HG03175 (cell line): ENCODE data around the gene INO80.
"Not testable (repeated sequence)": the region's sequence is repeated elsewhere in the genome, so short reads cannot be mapped to it uniquely, and the experiment has no call there.

Experiments
- ATAC-seq: cut with Tn5 transposase; IDR thresholded peaks from one replicate; pipeline ENCODE4 v1.9.1; 2021; ENCODE audit warnings: mild to moderate bottlenecking, moderate library complexity; ENCODE audit not compliant: unreplicated experiment

Gene INO80

DNA sequence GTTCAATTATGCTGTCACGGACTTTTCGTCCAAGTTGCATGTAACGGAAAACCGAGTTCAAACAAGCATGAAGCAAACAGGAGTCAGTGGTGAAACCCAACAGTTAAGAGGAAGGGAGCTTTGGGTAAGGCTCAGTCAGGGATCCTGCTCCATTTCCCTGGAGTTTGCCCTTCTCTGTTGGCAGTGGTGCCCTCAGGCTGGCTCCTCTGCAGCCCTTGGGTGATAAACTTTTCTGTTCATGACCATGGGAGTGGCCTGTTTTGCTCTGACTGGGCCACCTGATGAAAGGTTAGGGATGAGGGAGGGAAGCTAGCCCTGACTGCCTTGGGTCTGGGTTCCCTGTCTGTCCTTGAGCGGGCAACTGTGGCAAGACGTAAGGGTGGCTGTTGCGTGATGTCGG, 146.7 kb downstream of the INO80 start:
- no peak for ATAC-seq

DNA sequence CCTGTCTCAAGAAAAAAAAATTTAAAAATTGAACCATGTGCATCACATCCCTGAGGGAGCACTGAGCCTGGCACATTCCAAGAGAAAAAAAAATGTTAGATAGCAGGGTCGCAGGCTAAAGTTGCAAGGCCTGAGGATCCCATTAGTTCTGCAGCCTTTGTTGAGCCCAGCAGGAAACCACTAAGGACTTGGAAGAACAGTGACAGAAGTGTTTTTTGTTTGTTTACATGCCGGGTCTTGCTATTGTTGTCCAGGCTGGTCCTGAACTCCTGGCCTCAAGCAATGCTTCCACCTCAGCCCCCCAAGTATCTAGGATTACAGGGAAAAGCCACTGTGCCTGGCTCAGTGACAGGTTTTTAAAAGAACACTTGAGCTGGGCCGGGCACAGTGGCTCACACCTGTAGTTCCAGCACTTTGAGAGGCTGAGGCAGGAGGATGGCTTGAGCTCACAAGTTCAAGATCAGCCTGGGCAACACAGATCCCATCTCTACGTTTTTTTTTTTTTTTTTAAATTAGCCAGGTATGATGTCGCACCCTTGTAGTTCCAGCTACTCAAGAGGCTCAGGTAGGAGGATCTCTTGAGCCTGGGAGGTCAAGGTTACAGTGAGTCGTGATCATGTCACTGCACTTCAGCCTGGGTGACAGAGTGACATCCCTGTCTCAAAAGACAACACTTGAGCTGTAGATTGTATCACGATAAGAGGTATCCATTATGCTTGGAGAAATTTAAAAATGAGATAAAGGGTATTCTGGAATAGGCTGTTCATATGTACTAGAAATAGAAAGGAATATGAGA, 147.6 kb downstream of the INO80 start:
- ATAC-seq = no peak

- no peak for ATAC-seq
Observed at GRCh38 chr15:40964634-40965033, 151.4 kb downstream of the INO80 start.

DNA sequence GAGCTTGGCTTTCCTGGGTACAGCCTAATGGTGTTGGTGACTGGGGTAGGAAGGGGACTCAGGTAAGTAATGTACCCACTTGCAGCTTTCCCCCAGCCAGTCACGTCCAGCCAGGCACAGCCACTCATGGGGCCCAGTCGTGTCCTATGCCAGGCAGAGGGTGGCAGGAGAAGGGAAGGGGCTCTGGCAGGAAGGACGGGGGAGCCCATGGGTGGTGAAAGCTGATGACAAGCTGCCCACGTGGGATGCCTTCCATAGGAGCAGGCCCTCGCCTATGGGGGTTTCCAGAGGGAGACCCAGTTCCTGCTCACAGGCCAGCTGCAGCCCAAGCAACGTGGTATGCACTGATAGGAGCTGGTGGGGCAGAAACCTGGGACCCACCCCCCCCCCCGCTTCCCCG, 152.1 kb downstream of the INO80 start:
- no peak for ATAC-seq

DNA sequence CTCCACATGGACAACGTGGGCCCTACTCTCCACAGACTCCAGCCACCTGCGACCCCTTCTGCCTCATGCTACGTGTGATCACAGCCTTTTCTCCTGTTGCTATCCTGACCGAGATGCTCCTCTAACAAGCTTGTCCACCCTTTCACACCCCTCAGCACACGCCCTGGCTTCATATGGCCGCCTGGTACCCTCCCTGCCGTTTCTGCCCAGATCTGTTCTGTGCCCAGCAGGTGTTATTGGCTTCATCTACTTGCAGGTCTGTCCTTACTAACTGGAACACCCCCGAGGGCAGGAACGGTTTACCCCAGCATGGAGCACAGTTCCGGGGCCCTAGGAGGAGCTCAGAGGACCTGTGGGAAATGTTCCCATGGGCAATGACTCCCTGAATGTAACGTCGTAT, 152.9 kb downstream of the INO80 start:
- no peak for ATAC-seq

DNA sequence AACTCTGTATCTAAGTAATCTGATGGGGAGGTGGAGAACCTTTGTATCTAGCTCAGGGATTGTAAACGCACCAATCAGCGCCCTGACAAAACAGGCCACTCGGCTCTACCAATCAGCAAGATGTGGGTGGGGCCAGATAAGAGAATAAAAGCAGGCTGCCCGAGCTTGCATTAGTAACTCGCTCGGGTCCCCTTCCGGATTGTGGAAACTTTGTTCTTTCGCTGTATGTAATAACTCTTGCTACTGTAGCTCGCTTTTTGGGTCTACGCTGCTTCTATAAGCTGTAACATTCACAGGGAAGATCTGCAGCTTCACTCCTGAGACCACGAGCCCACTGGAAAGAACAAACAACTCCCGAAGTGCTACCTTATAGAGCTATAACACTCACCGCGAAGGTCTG, 153.8 kb downstream of the INO80 start:
- ATAC-seq = not testable (repeated sequence)

GRCh38 chr15:40961740-40962139, 154.3 kb downstream of the INO80 start:
- ATAC-seq = not testable (repeated sequence)

- ATAC-seq = no peak
Observed at GRCh38 chr15:40960925-40961324, 155.2 kb downstream of the INO80 start.

- ATAC-seq = no peak
Observed at GRCh38 chr15:40960151-40960885, 155.8 kb downstream of the INO80 start.

DNA sequence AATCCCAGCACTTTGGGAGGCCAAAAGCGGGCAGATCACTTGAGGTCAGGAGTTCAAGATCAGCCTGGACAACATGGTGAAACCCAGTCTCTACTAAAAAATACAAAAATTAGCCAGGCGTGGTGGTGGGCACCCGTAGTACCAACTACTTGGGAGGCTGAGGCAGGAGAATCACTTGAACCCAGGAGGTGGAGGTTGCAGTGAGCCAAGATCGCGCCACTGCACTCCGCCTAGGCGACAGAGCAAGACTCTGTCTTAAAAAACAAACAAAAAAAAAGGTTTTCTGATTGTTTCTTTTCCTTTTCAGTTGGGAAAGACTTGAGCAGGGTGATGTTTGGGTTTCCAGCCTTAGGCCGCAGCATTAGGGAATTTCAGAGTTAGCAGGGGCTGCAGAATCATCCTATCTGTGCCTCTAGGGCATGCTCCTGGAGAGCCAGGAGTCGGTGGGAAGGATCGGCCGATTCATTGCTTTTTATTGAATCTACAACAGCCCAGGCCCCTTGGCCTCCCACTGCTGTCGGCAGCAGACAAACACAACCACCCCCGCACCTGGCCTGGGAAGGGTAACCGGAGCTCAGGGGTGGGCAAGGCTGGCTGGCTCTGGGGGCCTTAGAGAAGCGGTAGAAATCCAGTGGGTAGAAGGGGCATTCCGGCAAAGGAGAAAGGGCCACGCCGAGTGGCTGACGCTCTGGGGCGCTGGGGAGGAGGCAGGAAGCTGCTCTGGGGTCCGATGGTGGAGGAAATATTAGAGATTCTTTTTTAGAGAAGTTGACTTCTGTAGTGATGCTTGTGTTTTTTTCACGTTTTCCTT, 156.5 kb downstream of the INO80 start:
- no peak for ATAC-seq

- no peak for ATAC-seq
Observed at GRCh38 chr15:40958723-40959122, 157.4 kb downstream of the INO80 start.

- no peak for ATAC-seq
Observed at GRCh38 chr15:40958146-40958545, 157.9 kb downstream of the INO80 start.

DNA sequence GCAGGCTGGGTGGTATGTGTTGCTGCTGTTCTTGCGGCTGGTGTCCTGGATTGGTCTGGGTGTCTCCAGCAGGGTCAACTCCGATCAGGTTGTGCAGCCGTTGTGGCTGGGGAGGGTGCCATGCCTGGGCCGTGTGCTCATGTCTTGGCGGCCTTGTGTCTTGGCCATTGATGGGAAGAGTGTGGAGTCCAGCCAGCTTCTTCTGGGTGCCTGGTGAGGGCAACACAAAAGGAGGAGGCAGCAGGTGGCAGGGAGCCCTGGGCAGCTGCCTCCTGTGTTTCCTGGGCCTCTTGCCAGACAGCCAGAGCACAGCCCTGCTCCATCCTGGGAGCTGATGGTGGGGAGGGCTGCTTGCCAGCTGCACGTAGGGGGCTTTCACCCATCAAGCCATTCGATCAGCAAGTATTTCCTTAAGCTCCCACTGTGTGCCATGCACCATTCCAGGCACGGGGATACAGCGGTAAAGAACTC, 158.5 kb downstream of the INO80 start:
- no peak for ATAC-seq

- no peak for ATAC-seq
Observed at GRCh38 chr15:40957041-40957555, 159.0 kb downstream of the INO80 start.

DNA sequence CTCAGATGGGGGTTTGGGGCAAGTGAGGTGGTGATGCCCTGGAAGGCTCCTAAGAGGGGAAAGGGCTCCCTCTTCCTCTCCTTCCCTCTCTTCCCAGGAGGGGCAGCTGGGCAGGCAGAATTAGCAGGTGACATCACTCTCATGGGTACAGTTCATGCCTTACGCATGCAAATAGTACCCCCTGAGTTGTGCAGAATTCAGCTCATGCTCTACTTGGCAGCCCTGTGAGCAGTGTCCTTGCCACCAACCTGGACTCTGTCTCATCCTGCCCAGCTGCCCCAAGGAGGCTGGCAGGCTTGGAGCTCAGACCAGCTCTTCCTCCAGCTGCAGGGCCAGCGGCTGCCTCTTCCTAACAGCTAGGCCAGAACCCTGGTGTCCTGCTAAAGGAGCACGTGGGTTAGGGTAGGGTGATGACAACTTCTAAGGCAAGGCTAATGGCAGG, 159.5 kb downstream of the INO80 start:
- ATAC-seq = no peak

GRCh38 chr15:40955930-40956540, 160.0 kb downstream of the INO80 start:
- ATAC-seq = no peak

GRCh38 chr15:40955141-40955903, 160.8 kb downstream of the INO80 start:
- ATAC-seq = no peak

DNA sequence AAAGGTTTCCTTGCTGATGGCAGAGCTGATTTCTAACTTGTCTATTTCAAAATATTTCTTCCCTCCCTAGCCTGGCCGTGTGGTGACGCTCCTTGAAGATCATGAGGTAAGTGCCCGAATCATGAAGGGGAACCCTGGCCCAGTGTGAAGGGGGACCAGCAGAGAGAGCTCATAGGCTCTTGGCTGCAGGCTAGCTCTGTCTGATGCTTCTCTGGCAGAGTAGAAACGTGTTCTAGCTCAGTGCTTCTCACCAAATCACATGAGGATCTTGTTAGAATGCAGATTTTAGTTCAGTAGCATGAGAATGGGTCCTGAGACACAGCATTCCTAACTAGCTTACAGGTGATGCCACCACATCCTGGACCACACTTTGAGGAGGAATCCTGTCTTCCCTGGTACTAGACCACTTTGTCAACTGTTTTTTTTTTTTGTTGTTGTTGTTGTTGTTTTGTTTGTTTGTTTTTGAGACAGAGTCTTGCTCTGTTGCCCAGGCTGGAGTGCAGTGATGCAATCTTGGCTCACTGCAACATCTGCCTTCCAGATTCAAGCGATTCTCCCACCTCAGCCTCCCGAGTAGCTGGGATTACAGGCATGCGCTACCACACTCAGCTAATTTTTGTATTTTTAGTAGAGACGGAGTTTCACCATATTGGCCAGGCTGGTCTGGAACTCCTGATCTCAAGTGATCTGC, 161.8 kb downstream of the INO80 start:
- ATAC-seq = not testable (repeated sequence)

DNA sequence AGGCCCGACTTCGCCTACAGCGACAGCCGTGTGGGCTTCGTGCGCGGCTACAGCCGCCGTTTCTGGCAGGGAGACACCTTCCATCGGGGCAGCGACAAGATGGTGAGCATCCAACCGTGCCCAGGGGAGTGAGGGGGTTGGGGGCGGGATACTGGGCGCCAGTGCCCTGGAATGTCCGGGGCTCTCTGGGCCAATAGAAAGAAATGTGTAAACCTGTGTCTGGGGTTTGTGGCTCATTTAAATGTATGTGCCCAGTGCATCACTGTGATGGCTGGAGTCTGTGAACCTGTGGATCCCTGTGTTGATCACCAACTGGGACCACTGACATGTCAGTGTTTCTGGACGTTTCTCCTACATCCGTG, 162.4 kb downstream of the INO80 start:
- peak; percentile 6 for ATAC-seq
